Esophagus squamous epithelium (tissue), 5 donors: Measurements from ENCODE around the gene GTPBP3. TPM values are rescaled to one million over a fixed set of nuclear protein-coding genes. Genes with fewer than 3 reads are reported as not detected.

Experiments used
- DNase-seq: peaks from one replicate; lab custom pipeline; 2025; lab: John Stamatoyannopoulos, UW
- H3K27ac ChIP-seq, 4 donors: fragments of 200-600 bp; sonication (generic); one replicate each; pipeline ENCODE4 v1.5.1; 2016 to 2019; ENCODE audit warnings: mild to moderate bottlenecking in 1 of 4
- H3K27me3 ChIP-seq, 4 donors: fragments of 200-600 bp; sonication (generic); 1 replicate in 3 of 4; 2 replicates in 1 of 4; pipeline versions ENCODE4 v1.5.1 to v1.6.0; 2017 to 2021; ENCODE audit warnings: antibody characterized with exemption in 1 of 4
- H3K36me3 ChIP-seq, 3 donors: fragments of 200-600 bp; sonication (generic); one replicate each; pipeline ENCODE4 v1.5.1; 2016 to 2019
- H3K4me1 ChIP-seq, 3 donors: fragments of 200-600 bp; sonication (generic); one replicate each; pipeline ENCODE4 v1.5.1; 2017 to 2019
- H3K4me3 ChIP-seq, 4 donors: fragments of 200-600 bp; sonication (generic); 1 replicate in 3 of 4; 2 replicates in 1 of 4; pipeline ENCODE4 v1.5.1; 2016 to 2019; ENCODE audit warnings: mild to moderate bottlenecking in 2 of 4, moderate library complexity in 1 of 4
- H3K9me3 ChIP-seq, 3 donors: fragments of 200-600 bp; sonication (generic); one replicate each; pipeline ENCODE4 v1.5.1; 2016 to 2019
- POLR2A ChIP-seq, 4 donors: fragments of 450-650 bp; IDR thresholded peaks; one replicate each; pipeline ENCODE4 v1.6.1; 2017; ENCODE audit warnings: antibody characterized with exemption in 4 of 4, mild to moderate bottlenecking in 4 of 4, moderate library complexity in 3 of 4
- WGBS, 2 donors: methylation state at CpG; one replicate each; pipeline ENCODE4 v1.1.5; 2018; 5-methylcytosine and 5-hydroxymethylcytosine counted together
- intact Hi-C: fragments of 100-400 bp; cut with DNase I; formaldehyde crosslinking; loops from one replicate; pipeline ENCODE4 v1.15.0; 2022
- total RNA-seq, 4 donors: library from RNA; depleted of rRNA; stranded (reverse); fragments of >200 nt; gene quantifications; one replicate each; pipeline ENCODE4 v1.1.0, GENCODE V29; 2016
- TF ChIP-seq, protein P1 (sequence below), 6 experiments: fragments of 450-650 bp in 4 of 6; fragments of 200-600 bp in 2 of 6; sonication (generic) in 2 of 6; IDR thresholded peaks; one replicate each; pipeline ENCODE4 v1.5.1; 2016 to 2019; ENCODE audit warnings: antibody characterized with exemption in 6 of 6, mild to moderate bottlenecking in 4 of 6, moderate library complexity in 4 of 6
- donor health status: DM: yes; HTN: yes; CAD: no.

GTPBP3 gene
- total RNA-seq, 4 donors from 2014 or later: 22.7 to 34.9 (median 31.4) TPM

GRCh38 chr19:17391371-17392151, 54.2 kb downstream of the GTPBP3 start:
- 2 to 10% methylated on average over 7 to 17 of the region's 26 CpGs for WGBS, 2 donors
- peaks cover 6 to 43% (median 14%) of the 10 kb centered on the region in 3 donors for H3K4me1 ChIP-seq
- no peak for DNase-seq
- no peaks in the 10 kb centered on the region for H3K36me3 ChIP-seq
- peak overlapping the region; percentile 16 to 67 (median 50) for H3K4me3 ChIP-seq
- no peak for TF ChIP-seq POLR2A (IDR thresholded peaks at IDR 0.05)
- TF ChIP-seq, protein P1, sequence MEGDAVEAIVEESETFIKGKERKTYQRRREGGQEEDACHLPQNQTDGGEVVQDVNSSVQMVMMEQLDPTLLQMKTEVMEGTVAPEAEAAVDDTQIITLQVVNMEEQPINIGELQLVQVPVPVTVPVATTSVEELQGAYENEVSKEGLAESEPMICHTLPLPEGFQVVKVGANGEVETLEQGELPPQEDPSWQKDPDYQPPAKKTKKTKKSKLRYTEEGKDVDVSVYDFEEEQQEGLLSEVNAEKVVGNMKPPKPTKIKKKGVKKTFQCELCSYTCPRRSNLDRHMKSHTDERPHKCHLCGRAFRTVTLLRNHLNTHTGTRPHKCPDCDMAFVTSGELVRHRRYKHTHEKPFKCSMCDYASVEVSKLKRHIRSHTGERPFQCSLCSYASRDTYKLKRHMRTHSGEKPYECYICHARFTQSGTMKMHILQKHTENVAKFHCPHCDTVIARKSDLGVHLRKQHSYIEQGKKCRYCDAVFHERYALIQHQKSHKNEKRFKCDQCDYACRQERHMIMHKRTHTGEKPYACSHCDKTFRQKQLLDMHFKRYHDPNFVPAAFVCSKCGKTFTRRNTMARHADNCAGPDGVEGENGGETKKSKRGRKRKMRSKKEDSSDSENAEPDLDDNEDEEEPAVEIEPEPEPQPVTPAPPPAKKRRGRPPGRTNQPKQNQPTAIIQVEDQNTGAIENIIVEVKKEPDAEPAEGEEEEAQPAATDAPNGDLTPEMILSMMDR (IDR thresholded peaks at IDR 0.05): no peak
- H3K27me3 ChIP-seq: peaks cover 0 to 54% (median 0%) of the 10 kb centered on the region in 4 donors
- intact Hi-C loops: loop anchor here (10.0 kb wide), 1 partner anchor 73 kb away; the partner anchor contains the start of gene NXNL1
- H3K9me3 ChIP-seq: no peaks in the 10 kb centered on the region
- peak overlapping the region in 1 of 4 donors; percentile 3 for H3K27ac ChIP-seq

Other genes with a start within 250 kb of the GTPBP3 start
- gene USE1, start 122.2 kb upstream of the GTPBP3 start, total RNA-seq: 10 to 100 TPM; 11.2 to 22.5 (median 17.6) TPM
- gene OCEL1, start 111.3 kb upstream of the GTPBP3 start, total RNA-seq: 1 to 10 TPM; 1.8 to 6.9 (median 4.1) TPM
- gene NR2F6, start 91.6 kb upstream of the GTPBP3 start, total RNA-seq: 100 to 1,000 TPM in 1 of 4 donors, 10 to 100 TPM in 3; 52.8 to 115 (median 82.7) TPM
- 1 to 10 TPM in 1 of 4 donors, under 1 TPM in 2, not detected in 1; 0.70 to 4.8 (median 0.73) TPM for gene USHBP1, start 72.8 kb upstream of the GTPBP3 start, total RNA-seq
- gene BABAM1, start 70.1 kb upstream of the GTPBP3 start, total RNA-seq: 10 to 100 TPM; 29.1 to 55.8 (median 53.1) TPM
- gene ANKLE1, start 55.7 kb upstream of the GTPBP3 start, total RNA-seq: under 1 TPM in 3 of 4 donors, not detected in 1; 0.12 to 0.57 (median 0.22) TPM
- gene ABHD8, start 34.1 kb upstream of the GTPBP3 start, total RNA-seq: 1 to 10 TPM; 2.0 to 8.4 (median 5.2) TPM
- 10 to 100 TPM; 91.1 to 97.2 (median 92.8) TPM for gene MRPL34, start 31.7 kb upstream of the GTPBP3 start, total RNA-seq
- 10 to 100 TPM; 16.4 to 29.0 (median 22.7) TPM for gene DDA1, start 28.0 kb upstream of the GTPBP3 start, total RNA-seq
- gene ANO8, start 2.7 kb upstream of the GTPBP3 start, total RNA-seq: 10 to 100 TPM in 1 of 4 donors, 1 to 10 TPM in 3; 3.8 to 19.1 (median 6.5) TPM
- gene PLVAP, start 39.8 kb downstream of the GTPBP3 start, total RNA-seq: 10 to 100 TPM in 3 of 4 donors, 1 to 10 TPM in 1; 9.1 to 38.3 (median 25.7) TPM
- gene CCDC194, start 56.6 kb downstream of the GTPBP3 start, total RNA-seq: not detected
- gene BST2, start 68.1 kb downstream of the GTPBP3 start, total RNA-seq: 10 to 100 TPM in 3 of 4 donors, 1 to 10 TPM in 1; 4.1 to 66.8 (median 31.0) TPM
- 10 to 100 TPM; 54.0 to 96.3 (median 61.7) TPM for gene MVB12A, start 82.5 kb downstream of the GTPBP3 start, total RNA-seq
- gene TMEM221, start 111.1 kb downstream of the GTPBP3 start, total RNA-seq: under 1 TPM in 2 of 4 donors, not detected in 2; 0.19 to 0.26 TPM
- not detected for gene NXNL1, start 123.4 kb downstream of the GTPBP3 start, total RNA-seq
- gene SLC27A1, start 133.0 kb downstream of the GTPBP3 start, total RNA-seq: 10 to 100 TPM in 1 of 4 donors, 1 to 10 TPM in 3; 4.1 to 19.5 (median 8.7) TPM
- gene PGLS, start 174.1 kb downstream of the GTPBP3 start, total RNA-seq: 100 to 1,000 TPM in 1 of 4 donors, 10 to 100 TPM in 3; 84.5 to 104 (median 92.5) TPM
- gene COLGALT1, start 218.1 kb downstream of the GTPBP3 start, total RNA-seq: 10 to 100 TPM; 23.1 to 51.9 (median 35.6) TPM